Measurements from ENCODE around the gene FOXK1.

The FOXK1 gene

DNA sequence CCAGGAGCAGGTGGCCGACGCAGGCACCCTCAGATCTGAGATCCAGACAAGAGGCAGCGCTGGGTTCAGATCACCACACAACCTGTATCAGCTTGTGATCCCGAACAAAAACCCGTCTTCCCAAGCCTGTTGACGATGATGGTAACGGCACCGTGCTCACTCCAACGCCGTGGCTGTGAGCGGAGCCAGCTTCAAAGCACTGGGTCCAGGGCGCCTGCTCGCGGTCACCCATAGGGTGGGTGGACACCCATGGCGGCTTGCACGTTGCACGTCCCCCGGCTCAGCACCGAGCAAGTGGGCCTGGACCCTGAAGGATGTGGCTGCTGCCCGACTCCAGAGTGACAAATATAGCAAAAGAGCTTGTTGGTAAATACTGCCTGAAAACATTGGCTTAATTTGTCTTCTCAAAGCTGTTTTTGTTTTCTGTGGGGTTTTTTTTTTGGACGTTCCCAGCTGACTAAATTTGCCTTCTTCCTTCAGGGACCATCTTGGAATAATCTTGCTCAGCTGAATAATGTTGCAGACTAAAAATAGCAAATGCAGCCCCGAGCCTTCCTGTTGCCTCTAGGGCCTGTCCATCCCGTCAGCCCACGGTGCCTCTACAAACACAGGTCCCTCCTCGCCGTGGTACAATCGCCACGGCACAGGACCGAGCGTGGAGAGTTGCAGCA, 41.0 kb downstream of the FOXK1 start:
- no peak for DNase-seq (ENCODE audit: low read depth)

DNA sequence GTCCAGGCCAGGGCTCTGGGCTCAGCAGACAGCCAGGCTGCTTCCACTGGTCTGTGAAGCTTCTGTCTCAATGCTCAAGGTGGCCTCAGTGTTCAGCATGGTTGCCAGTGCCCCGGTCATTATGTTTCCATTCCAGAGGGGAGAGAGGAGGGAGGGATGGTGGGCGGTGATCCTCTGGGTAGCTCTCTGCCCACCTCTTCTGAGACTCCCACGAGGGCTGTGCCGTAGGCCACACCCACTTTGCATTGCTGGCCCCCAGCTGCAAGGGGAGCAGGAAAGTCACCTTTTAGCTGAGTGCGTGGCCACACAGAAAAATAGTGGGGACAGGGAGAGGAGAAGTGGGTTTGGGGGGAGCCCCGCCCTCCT, 42.5 kb downstream of the FOXK1 start:
- no peak for DNase-seq (ENCODE audit: low read depth)

DNA sequence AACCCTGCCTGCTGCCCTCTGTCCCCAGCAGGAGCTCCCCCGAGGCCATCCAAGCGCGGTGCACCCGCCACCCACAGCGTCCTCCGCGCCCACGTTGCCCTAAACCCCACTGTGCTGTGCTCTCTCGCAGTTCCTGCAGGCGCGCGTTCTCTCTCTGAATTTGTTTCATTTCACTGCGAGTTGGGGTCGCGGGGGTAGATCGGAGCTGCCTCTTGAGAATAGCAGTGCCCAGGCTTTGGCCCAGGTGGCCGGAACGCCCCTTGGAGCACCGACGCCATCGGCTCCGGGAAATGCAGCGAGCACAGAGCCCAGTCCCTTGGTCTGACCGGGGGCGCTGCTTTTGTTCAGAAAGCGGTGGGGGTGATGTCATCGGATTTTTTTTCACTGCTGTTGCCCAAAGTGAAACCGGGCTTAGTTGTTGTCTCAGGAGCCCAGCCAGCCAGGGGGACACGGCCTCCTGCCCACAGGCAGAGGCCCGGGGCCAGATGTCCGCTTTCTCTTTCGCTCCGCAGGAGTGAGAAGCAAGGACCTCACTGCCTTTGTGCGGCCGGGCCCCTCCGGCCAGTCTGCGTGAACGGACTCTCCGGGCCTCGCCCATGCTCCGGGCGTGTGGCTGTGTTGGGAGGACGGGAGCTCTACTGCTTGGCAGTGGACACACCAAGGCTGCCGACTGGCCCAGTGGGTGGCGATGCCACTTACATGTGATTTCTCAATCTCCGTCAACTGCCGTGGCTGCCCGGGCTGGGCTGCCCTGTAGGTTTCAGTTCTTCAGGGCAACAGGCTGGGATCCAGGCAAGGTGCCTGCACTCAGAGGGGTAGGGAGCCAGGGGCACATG, 43.1 kb downstream of the FOXK1 start:
- peak; percentile 60 for DNase-seq (ENCODE audit: low read depth)

DNA sequence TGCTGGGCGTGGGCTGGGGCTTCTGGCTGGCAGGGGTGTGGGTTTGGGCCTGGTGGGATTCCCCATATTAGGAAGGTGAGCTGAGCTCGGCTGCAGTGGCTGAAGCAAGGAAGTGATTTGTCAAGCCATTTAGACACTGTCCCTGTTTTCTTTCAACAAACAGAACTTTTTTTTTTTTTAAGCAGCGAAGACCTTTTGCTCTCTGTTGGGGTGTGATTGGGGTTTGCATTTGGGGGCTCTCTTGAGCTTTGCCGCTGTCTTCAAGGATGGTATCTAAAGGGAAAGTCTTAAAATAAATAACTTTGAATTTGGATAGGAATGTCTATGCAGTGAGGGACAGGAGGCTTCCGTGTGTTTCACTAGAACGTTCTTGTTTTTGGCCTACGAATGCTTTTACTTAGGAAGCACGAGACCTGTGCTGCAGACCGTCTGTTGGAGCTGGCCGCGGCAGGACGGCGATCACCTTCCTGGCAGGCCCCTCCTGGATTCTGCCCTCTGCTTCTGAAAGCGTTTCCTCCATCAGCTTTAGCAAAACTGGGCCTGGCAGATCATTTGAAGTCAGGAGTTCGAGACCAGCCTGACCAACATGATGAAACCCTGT, 43.9 kb downstream of the FOXK1 start:
- DNase-seq (ENCODE audit: low read depth), result no peak

DNA sequence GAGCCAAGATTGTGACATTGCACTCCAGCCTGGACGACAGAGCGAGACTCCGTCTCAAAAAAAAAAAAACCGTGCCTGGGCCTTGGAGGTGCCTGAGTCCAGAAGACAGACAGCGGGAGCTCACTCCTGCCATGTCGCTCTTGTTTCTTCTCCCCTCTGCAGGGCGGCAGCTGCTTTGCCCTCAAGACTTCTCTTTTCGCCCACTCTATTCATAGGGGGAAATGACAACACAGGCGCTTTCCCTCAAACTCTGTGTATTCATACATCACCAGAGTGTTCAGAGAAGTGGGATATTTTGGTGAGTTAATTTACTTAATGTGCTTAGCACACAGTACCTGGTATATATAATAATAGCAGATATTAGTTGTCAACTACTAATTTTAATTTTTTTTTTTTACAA, 44.5 kb downstream of the FOXK1 start:
- DNase-seq (ENCODE audit: low read depth), result no peak

DNA sequence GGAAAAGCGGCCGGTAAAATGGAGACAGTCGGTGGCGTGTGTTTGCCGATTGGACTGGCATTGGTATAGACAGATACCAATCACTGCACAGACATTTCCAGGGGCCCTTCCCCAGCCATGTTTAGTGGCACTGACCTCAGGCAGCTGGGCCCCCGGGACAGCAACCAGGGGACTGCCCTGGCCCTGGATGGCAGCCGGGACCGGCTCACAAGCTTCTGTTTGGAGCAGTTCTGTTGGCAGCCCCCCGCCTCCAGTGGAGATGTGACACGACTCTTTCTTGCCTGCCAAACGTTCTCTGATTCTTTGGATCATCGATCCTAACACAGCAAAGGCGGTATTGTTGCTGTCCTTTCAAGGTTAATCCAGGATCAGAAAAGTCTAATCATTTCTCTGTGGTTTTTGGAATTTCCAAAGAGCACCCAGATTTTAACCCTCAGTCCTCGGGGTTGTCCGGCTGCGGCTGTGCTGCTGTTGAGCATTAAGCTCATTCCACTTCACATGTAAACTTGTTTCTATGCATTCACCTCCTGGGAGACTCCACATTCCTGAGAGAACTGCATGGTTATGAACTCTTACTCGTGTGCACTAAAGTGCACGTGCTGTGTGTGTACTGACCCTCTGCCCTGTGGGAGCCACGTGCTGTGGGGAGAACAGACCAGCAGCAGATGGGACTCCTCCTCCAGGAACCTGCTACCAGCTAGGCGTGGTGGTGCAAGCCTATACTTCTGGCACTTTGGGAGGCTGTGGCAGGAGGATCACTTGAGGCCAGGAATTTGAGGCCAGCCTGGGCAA, 46.0 kb downstream of the FOXK1 start:
- DNase-seq (ENCODE audit: low read depth), result no peak

DNA sequence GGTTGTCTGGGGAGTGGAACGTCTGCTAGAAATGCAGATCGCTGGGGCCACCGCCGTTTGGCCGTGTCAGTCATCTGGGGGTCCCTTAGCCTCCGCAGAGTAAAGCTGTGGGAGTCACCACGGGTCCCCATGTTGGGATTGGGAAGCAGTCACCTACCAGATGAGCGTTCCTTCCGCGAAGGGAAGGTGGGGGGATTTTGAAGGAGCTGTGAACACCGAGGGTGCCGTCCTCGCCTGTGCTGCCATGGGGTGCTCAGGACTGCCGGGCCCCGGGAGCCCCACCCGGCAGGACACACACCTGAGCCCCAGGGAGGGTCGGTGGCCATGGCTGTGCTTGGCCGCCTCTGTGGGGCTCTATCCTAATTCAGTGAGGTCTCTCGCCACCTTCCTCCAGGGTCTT, 47.2 kb downstream of the FOXK1 start:
- no peak for DNase-seq (ENCODE audit: low read depth)

DNA sequence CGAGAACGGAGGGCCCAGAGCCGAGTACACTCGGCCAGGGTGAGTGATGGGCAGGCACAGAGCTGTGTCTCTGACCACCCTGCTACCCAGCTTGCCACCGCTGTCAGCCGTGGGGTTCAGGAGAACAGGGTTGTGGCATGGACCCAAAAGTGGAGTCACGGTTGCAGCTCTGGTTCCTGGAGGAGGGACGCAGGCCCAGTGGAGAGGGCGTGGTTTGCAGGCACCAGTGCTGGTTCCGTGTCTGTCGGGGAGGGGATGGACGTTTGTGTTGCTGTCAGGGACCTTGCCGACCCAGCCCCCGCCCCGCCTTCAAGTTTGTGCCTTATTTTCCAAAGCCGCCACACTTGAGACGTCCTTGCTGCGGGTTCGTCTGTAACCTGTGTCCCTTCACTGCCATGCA, 48.2 kb downstream of the FOXK1 start:
- DNase-seq (ENCODE audit: low read depth), result no peak

DNA sequence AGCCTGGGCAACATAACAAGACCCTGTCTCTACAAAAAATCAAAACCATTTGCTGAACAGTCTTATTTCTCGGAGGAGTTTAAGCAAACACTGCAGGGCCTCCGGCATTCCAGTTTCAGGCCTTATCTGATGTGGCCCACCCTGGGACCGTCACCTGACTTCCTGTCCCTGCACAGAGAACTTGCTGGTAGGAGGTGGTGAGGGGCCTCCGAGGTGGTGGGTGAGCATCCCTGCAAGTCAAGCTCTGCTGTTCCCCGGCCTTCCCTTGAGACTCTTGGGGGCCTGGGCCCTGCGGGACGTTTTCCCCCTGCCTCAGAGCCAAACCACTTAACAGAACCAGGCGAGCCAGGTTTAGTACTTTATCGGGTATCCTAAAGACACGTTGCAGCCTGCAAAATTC, 48.9 kb downstream of the FOXK1 start:
- no peak for DNase-seq (ENCODE audit: low read depth)

DNA sequence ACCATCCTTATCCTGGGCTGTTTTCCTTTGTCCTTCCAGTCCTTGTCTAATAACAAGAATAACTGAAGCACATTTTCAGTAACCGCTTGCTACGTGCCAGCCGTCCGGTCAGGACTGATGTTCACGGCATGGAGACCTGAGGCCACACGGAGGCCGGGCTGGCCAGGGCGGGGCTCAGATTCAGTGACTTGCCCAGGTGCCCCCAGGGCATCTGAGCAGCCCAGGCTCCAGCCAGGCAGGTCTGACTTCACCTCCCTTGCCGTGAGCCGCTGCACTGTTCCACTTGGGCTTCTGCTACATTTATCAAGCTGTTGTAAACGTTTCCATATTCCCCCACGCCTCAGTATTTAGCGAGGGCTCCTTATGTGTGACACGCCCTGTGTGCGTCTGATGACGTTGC, 49.7 kb downstream of the FOXK1 start:
- no peak for DNase-seq (ENCODE audit: low read depth)

DNA sequence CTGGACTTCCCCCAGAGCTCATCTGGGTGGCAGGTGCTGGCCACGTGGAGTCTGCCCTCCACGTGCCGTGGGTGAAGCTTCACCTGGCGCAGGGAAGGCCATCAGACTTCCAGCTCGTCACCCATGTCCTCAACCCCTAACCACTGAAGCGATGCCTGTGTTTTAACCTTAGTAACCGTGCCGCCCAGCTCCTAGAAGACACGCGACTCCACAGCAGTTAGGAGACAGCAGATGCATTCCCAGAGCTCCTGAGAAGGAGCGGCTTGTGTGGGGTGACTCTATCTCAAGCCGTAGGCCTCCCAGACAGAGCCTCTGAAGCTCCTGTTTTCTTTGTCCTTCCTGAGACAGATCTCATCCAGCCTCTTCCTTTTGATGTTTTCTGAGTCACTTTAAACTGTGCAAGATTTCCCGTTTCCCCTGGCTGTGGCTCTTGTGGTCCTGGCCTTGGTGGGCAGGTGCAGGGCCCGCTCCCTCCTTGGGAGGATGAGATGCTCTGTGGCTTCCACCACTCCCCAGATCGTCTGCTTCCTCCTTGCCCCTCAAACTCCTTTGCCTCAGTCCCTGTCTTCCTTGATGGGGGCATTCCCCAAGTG, 51.9 kb downstream of the FOXK1 start:
- no peak for DNase-seq (ENCODE audit: low read depth)

DNA sequence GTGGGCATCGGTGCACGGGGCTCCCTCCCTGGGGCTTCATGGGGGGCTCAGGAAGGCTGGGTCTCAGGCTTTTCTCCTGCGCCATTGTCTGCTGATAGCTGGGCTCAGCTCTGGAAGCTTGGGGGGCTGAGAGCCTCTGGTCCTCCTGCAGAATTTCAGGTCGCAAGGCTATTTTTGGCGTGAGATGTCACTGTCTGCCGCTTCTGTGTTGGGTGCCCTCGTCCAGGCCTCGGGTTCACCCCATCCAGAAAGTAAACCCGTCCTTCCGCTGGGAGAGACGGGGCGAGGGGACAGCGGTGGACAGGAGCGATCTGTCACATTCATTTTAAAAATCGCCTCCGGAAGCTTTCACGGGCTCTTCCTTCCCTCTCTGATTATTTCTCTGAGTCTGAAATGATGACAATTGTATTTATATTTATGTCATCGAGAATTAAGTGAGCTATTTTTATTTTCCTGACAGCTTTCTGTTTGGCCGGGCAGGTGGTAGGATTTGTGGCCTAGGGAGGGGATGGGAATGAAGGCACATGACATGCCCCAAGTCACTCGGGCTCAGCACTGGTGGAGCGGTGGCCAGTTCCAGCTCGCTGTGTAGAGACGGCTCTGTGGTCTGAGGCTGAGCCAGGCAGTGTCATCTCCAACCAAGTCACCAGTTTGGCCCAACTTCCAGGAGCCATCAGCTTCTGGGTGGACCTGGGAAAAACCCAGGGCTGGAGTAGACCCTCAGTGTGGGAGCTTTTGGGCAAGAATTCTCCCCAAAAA, 52.7 kb downstream of the FOXK1 start:
- no peak for DNase-seq (ENCODE audit: low read depth)

DNA sequence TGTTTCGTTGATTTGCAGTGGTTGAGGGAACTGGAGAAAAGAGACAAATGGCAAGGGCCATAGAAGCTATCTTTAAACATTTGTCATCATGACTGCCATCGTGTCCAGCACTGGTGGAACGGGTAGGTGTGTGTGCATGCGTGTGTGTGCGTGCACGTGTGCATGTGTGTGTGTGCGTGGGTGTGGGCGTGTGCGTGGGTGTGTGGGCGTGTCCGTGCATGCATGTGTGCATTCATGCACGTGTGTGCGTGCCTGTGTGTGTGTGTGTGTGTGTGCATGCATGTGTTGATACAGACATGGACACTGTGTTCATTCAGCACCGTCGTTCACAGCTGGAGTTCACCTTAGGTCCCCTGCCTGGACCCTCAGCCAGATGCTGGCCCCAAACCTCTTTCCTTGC, 55.2 kb downstream of the FOXK1 start:
- DNase-seq (ENCODE audit: low read depth), result no peak

DNA sequence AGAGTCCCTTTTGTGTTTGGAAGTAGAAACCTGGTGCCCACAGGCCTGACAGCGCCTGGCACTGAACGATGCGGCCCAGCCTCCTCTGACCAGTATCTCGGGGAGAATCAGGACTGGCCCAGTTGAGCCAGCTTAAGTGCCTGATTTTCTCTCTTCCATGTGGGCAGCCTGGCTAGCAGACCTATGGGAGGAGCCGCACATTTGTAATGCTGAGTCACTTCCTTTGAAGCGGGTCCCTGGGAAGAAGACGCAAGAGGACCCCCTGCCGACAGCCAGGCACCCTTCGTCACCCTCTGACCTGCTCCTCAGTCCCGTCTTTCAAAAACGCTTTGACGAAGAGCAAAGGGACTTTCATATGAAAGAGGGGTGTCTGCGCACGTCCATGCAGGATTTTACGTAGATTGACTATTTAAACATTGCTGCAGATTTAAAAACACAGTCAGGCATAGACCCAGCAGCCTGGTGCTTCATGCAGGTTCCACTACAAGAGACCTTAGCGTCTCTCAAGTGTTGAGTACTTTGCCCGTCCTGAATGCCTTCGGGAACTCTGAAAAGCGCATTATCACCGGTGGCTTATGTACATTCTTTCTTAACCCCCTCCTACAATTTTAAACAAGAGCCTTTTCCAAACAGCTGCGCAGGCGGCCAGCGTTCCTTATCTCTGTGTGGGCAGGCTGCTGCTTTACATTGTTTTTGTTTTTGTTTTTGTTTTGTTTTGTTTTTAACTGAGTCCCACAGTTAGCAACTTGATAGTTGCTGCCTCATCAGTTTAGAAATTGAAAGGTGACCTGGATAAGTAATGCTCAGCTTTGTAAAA, 56.8 kb downstream of the FOXK1 start:
- peak; percentile 47 for DNase-seq (ENCODE audit: low read depth)

DNA sequence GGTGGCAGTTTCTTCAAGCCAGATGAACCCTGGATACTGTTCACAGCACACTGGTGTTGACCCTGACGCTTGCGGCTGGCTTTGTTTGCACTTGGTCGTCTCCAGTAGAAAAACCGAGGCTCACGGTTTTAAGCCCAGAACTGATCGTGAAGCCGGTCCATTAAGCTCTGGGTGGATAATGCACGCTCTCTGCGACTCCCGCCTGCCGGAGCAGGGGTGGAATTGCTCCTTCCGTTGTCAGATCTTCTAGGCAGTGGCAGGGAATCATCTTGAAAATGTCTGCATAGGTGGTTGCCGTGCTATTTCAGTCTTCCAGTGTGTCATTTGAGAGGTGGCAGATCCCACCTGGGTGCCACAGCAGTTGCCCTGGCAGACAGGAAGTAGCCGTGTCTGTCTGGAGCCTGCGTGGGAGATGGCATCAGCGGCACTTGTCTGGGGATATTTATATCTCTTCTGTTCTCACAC, 57.5 kb downstream of the FOXK1 start:
- DNase-seq (ENCODE audit: low read depth), result no peak

DNA sequence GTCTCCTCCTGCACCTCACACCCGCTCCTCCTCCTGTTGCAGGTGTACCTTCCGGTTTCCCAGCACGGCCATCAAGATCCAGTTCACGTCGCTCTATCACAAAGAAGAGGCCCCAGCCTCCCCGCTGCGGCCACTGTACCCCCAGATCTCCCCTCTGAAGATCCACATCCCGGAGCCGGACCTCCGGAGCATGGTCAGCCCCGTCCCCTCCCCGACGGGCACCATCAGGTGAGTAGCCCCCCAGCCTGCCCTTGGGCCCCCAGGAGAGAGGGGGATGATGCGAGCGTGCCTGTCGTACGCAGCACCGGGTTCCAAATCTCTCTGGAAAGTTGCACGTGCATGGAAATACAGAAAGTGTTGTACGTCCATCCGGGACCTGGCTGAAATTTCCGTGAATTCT, 58.7 kb downstream of the FOXK1 start:
- DNase-seq (ENCODE audit: low read depth), result no peak

DNA sequence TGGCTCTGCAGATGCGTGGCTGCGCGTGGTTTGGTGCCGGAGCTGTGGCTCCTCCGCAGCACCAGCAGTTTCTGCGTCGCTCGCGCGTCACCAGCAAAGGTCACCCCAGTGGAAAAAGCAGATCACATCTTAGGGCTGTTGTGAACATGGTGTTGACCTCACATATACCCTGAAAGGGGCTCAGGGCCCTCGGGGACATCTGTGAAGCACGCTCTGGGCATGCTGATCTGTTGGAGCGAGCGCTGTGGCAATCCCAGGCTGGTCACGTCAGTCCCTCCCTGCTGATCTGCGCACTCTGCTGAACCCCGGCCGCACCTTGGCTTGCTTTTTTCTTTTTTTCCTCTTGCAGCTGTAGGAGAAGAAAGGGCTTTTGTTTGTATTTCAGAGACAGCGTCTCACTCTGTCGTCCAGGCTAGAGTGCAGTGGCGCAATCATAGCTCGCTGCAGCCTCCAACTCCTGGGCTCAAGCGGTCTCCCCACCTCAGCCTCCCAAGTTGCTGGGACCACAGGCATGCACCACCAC, 60.0 kb downstream of the FOXK1 start:
- DNase-seq (ENCODE audit: low read depth), result no peak

DNA sequence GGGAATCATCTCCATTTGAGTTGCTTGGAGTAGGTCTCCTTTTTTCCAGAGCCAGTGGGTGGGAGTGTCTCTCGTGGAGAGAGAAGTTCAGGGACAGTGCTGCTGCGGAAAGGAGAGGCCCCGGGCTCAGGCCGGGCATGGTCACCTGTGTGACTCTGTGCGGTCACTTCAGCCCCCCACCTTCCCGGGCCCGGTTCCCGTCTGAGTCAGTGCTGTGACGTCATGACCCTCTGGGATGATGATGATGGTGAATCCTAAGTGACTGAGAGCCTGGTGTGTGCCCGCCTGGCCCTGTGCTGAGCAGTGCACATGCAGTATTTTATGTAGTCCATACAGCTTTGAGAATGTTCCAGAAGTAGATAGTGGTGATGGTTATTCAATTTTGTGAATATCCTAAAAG, 60.8 kb downstream of the FOXK1 start:
- no peak for DNase-seq (ENCODE audit: low read depth)

DNA sequence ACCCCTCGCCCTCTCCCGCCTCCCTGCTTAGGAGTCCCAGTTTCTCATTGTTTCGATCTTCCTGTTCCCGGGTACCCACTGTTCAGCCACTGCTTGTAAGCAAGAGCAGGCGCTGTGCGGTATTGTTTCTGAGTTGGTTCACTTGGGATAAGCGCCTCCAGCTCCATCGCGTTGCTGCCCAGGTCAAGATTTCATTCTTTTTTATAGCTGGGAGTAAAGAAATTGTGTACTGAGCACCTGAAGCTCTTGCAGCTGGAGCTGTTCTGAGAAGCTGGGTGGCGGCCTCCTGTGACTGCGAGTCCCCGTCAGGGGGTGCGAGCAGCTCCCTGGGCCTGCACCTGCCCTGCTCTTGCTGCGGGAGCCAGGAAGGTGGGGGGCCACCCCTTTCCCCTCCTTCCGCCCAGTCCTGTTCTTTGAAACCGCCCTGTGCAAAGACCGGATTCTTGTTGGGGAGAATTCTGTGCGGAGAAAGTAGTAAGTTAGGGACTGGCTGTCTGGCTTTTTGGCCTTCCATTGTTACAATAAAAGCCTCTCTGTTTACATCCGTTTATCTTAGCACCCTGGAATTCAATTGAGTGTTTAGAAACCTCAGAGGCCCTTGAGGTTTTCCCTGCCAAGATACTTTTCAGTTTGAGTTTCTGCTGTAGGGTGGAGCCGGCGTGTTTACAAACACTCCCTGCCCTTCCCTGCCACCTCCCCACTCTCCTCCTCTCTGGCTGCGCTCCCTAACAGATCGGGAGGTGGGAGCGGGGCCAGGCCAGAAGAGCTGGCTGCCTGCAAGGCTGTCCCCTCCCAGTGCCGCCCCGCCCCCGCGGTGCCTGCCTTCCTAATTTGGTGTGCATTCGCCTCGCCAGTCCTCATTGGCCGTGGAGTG, 62.5 kb downstream of the FOXK1 start:
- DNase-seq (ENCODE audit: low read depth), result peak; percentile 99

Measured in HS-5 (cell line).